Neutrophil (primary cell): ENCODE measurements around the gene INSC.

Experiments
- H3K27ac ChIP-seq: fragments of 200-600 bp; sonication (generic); 2 replicates; pipeline ENCODE4 v1.5.1; 2016; ENCODE audit warnings: mild to moderate bottlenecking, moderate library complexity
- H3K27me3 ChIP-seq: fragments of 200-600 bp; sonication (generic); 2 replicates; pipeline ENCODE4 v1.6.0; 2016; ENCODE audit warnings: mild to moderate bottlenecking
- H3K36me3 ChIP-seq: fragments of 200-600 bp; sonication (generic); 2 replicates; pipeline ENCODE4 v1.5.1; 2017
- H3K4me1 ChIP-seq, 2 experiments: fragments of 200-600 bp in 1 of 2; sonication (generic) in 1 of 2; 1 replicate in 1 of 2; 2 replicates in 1 of 2; pipeline versions ENCODE4 v1.5.1 to v1.6.1; 2013 to 2016; ENCODE audit warnings: low read depth in 1 of 2, low read length in 1 of 2, mild to moderate bottlenecking in 1 of 2, moderate library complexity in 1 of 2; ENCODE audit not compliant: control insufficient read depth in 1 of 2, insufficient read depth in 1 of 2
- H3K4me3 ChIP-seq, 2 experiments: fragments of 200-600 bp in 1 of 2; sonication (generic) in 1 of 2; 1 replicate in 1 of 2; 2 replicates in 1 of 2; pipeline ENCODE4 v1.5.1; 2013 to 2016; ENCODE audit warnings: low read depth in 1 of 2, low read length in 1 of 2, mild to moderate bottlenecking in 1 of 2, moderate library complexity in 1 of 2
- H3K9me3 ChIP-seq: fragments of 200-600 bp; sonication (generic); 2 replicates; pipeline ENCODE4 v1.5.1; 2016
- CTCF ChIP-seq: fragments of 200-600 bp; sonication (generic); IDR thresholded peaks from 2 replicates; pipeline ENCODE4 v1.5.1; 2016; ENCODE audit warnings: antibody characterized with exemption

INSC gene

GRCh38 chr11:15158351-15159015, 43.8 kb downstream of the INSC start:
- no peaks in the 10 kb centered on the region for H3K9me3 ChIP-seq
- H3K27ac ChIP-seq = no peak overlapping the region
- peaks cover 18% of the 10 kb centered on the region in 2 experiments for H3K4me1 ChIP-seq
- H3K36me3 ChIP-seq = no peaks in the 10 kb centered on the region
- no peak overlapping the region for H3K4me3 ChIP-seq
- TF ChIP-seq CTCF = no peak
- no peaks in the 10 kb centered on the region for H3K27me3 ChIP-seq

GRCh38 chr11:15159085-15159484, 44.4 kb downstream of the INSC start:
- no peak for TF ChIP-seq CTCF
- no peaks in the 10 kb centered on the region for H3K36me3 ChIP-seq
- no peaks in the 10 kb centered on the region for H3K9me3 ChIP-seq
- no peaks in the 10 kb centered on the region for H3K27me3 ChIP-seq
- no peak overlapping the region for H3K4me3 ChIP-seq
- no peak overlapping the region for H3K27ac ChIP-seq
- peaks cover 22 to 24% of the 10 kb centered on the region in 2 experiments for H3K4me1 ChIP-seq

- no peak for TF ChIP-seq CTCF
- H3K27me3 ChIP-seq = no peaks in the 10 kb centered on the region
- H3K4me1 ChIP-seq = peaks cover 49 to 52% of the 10 kb centered on the region in 2 experiments
- no peaks in the 10 kb centered on the region for H3K36me3 ChIP-seq
- H3K27ac ChIP-seq = no peak overlapping the region
- no peaks in the 10 kb centered on the region for H3K9me3 ChIP-seq
- H3K4me3 ChIP-seq = no peak overlapping the region
Measured at GRCh38 chr11:15161790-15162189, 47.1 kb downstream of the INSC start.

- no peak for TF ChIP-seq CTCF
- peaks cover 49 to 55% of the 10 kb centered on the region in 2 experiments for H3K4me1 ChIP-seq
- no peaks in the 10 kb centered on the region for H3K36me3 ChIP-seq
- H3K27me3 ChIP-seq = no peaks in the 10 kb centered on the region
- H3K27ac ChIP-seq = peak overlapping the region; percentile 79
- H3K9me3 ChIP-seq = no peaks in the 10 kb centered on the region
- peak overlapping the region; percentile 16 to 40 for H3K4me3 ChIP-seq
Measured at GRCh38 chr11:15163136-15163535, 48.4 kb downstream of the INSC start.

GRCh38 chr11:15166204-15166603, 51.5 kb downstream of the INSC start:
- Histone ChIP-seq H3K4me1 (peaks cover 49 to 55% of the 10 kb centered on the region in 2 experiments), H3K9me3 (no peaks in the 10 kb centered on the region), H3K27me3 (no peaks in the 10 kb centered on the region), H3K36me3 (no peaks in the 10 kb centered on the region), H3K27ac (peak overlapping the region; percentile 79), H3K4me3 (no peak overlapping the region)
- no peak for TF ChIP-seq CTCF
